ENCODE measurements around the gene DPCD. TPM values are rescaled to one million over a fixed set of nuclear protein-coding genes. Genes with fewer than 3 reads are reported as not detected.
"Not testable (repeated sequence)": the region's sequence is repeated elsewhere in the genome, so short reads cannot be mapped to it uniquely, and the experiment has no call there.

The DPCD gene
- total and polyA plus RNA-seq, 2 experiments from 2014 or later = 161 to 257 TPM

- peak in 1 of 2 donors; percentile 25 for DNase-seq (ENCODE audit: low read depth in 1 of 2, low spot score in 1 of 2)
- no peaks in the 10 kb centered on the region for H3K4me1 ChIP-seq (ENCODE audit: low read depth)
- H3K9me3 ChIP-seq (ENCODE audit: low read depth) = no peaks in the 10 kb centered on the region
- TF ChIP-seq, protein P1, sequence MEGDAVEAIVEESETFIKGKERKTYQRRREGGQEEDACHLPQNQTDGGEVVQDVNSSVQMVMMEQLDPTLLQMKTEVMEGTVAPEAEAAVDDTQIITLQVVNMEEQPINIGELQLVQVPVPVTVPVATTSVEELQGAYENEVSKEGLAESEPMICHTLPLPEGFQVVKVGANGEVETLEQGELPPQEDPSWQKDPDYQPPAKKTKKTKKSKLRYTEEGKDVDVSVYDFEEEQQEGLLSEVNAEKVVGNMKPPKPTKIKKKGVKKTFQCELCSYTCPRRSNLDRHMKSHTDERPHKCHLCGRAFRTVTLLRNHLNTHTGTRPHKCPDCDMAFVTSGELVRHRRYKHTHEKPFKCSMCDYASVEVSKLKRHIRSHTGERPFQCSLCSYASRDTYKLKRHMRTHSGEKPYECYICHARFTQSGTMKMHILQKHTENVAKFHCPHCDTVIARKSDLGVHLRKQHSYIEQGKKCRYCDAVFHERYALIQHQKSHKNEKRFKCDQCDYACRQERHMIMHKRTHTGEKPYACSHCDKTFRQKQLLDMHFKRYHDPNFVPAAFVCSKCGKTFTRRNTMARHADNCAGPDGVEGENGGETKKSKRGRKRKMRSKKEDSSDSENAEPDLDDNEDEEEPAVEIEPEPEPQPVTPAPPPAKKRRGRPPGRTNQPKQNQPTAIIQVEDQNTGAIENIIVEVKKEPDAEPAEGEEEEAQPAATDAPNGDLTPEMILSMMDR (IDR thresholded peaks at IDR 0.05; ENCODE audit: low read depth, low read length) = no peak
- peaks cover 13% of the 10 kb centered on the region for H3K36me3 ChIP-seq
- no peaks in the 10 kb centered on the region for H3K27me3 ChIP-seq
- H3K27ac ChIP-seq = no peak overlapping the region
- H3K4me3 ChIP-seq = no peak overlapping the region
These were observed 36.5 kb downstream of the DPCD start for GRCh38 chr10:101624526-101625102.

- no peaks in the 10 kb centered on the region for H3K9me3 ChIP-seq (ENCODE audit: low read depth)
- H3K36me3 ChIP-seq = peaks cover 13% of the 10 kb centered on the region
- DNase-seq (ENCODE audit: low read depth in 1 of 2, low spot score in 1 of 2) = no peak
- H3K4me3 ChIP-seq = no peak overlapping the region
- H3K4me1 ChIP-seq (ENCODE audit: low read depth) = no peaks in the 10 kb centered on the region
- TF ChIP-seq, protein P1 (IDR thresholded peaks at IDR 0.05; ENCODE audit: low read depth, low read length) = no peak
- H3K27me3 ChIP-seq = no peaks in the 10 kb centered on the region
- H3K27ac ChIP-seq = peak overlapping the region; percentile 4
These were observed 37.8 kb downstream of the DPCD start for GRCh38 chr10:101625821-101626412.

- Histone ChIP-seq H3K36me3 (no peaks in the 10 kb centered on the region), H3K9me3 (ENCODE audit: low read depth) (no peaks in the 10 kb centered on the region), H3K4me3 (no peak overlapping the region), H3K27ac (no peak overlapping the region), H3K4me1 (ENCODE audit: low read depth) (no peaks in the 10 kb centered on the region), H3K27me3 (no peaks in the 10 kb centered on the region)
- no peak for DNase-seq (ENCODE audit: low read depth in 1 of 2, low spot score in 1 of 2)
- TF ChIP-seq, protein P1 (IDR thresholded peaks at IDR 0.05; ENCODE audit: low read depth, low read length) = no peak
These were observed 41.9 kb downstream of the DPCD start for GRCh38 chr10:101629837-101630632.

DNA sequence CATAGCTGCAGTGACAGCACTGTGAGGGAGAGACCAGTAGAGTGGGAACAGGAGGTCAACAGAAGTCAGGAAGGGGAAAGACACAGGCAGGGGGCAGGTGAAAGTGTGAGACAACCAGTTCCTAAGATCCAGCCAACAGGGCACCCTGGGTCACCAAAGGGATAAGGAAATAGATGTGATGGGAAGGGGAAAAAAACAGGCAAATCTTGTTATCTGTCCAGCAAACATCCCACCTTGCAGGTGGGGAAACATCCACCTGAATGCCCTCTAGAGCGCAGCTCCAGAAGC lies 42.5 kb downstream of the DPCD start:
- Histone ChIP-seq H3K4me1 (ENCODE audit: low read depth) (no peaks in the 10 kb centered on the region), H3K4me3 (no peak overlapping the region), H3K9me3 (ENCODE audit: low read depth) (no peaks in the 10 kb centered on the region), H3K36me3 (no peaks in the 10 kb centered on the region), H3K27ac (no peak overlapping the region), H3K27me3 (no peaks in the 10 kb centered on the region)
- no peak for DNase-seq (ENCODE audit: low read depth in 1 of 2, low spot score in 1 of 2)
- TF ChIP-seq, protein P1 (IDR thresholded peaks at IDR 0.05; ENCODE audit: low read depth, low read length) = no peak

DNA sequence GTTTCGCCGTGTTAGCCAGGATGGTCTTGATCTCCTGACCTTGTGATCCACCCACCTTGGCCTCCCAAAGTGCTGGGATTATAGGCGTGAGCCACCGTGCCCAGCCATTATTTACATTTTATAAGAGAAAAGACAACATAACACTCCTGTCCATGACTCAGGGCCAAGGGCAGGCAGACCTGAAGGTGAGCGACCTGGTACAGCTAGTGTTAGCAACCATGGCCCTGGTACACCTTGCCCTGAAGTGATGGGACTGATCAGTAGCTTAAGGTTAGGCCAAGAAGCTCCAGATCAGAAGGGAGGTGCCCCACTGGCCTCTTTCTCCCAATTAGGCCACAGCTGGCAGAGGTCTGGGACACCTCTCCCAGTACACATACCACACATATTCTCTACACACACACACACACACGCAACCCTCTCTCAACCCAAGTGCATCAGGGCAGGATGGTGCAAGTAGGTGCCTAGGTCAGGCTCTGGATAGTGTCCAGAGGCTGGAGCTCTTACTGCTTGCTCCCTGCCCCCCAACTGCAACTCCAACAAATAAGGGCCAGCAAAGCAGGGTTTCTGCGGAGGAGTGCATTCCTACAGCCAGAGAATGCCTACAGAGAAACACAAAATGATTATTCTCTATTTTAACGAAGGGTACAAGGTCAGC lies 43.8 kb downstream of the DPCD start:
- H3K9me3 ChIP-seq (ENCODE audit: low read depth) = no peaks in the 10 kb centered on the region
- peak overlapping the region; percentile 54 for H3K27ac ChIP-seq
- TF ChIP-seq, protein P1 (IDR thresholded peaks at IDR 0.05; ENCODE audit: low read depth, low read length) = no peak
- no peak for DNase-seq (ENCODE audit: low read depth in 1 of 2, low spot score in 1 of 2)
- H3K36me3 ChIP-seq = no peaks in the 10 kb centered on the region
- no peaks in the 10 kb centered on the region for H3K4me1 ChIP-seq (ENCODE audit: low read depth)
- H3K27me3 ChIP-seq = no peaks in the 10 kb centered on the region
- H3K4me3 ChIP-seq = no peak overlapping the region

GRCh38 chr10:101633510-101633909 lies 45.4 kb downstream of the DPCD start:
- DNase-seq (ENCODE audit: low read depth in 1 of 2, low spot score in 1 of 2); H3K27ac ChIP-seq; H3K4me1 ChIP-seq (ENCODE audit: low read depth): not testable (repeated sequence)

More at GRCh38 chr10:101633510-101633909, 45.4 kb downstream of the DPCD start:
- H3K36me3 ChIP-seq; H3K27me3 ChIP-seq; H3K4me3 ChIP-seq; H3K9me3 ChIP-seq (ENCODE audit: low read depth): not testable (repeated sequence)

All from cardiac muscle cell (in vitro differentiated cells and primary cell).